HCT116 (cell line): Measurements from ENCODE around the gene TRAPPC14. TPM values are rescaled to one million over a fixed set of nuclear protein-coding genes. Genes with fewer than 3 reads are reported as not detected.

Experiments
- ATAC-seq: fragments of 200-7000 bp; cut with Tn5 transposase; 2 replicates; pipeline ENCODE4 v1.9.1; 2020; ENCODE audit warnings: mild to moderate bottlenecking, moderate library complexity
- BruUV-seq: library from RNA; stranded (reverse); fragments of 400-500 nt; replicated peaks from 2 replicates; lab custom pipeline; 2021; lab: Mats Ljungman, UMichigan
- CTCF ChIA-PET: fragments of 300-600 bp; sonication (Branson Sonifier 250); formaldehyde crosslinking; loops from one replicate; lab custom pipeline; 2021; ENCODE audit warnings: antibody characterized with exemption; lab: Charles Lee
- POLR2A ChIA-PET: fragments of 300-600, 350-600 bp; sonication (Branson Sonifier 250); formaldehyde crosslinking; loops from one replicate; lab custom pipeline; 2021; ENCODE audit warnings: antibody characterized with exemption; lab: Charles Lee
- RAD21 ChIA-PET, 2 experiments: fragments of 300-600 bp; sonication (Branson Sonifier 250); formaldehyde crosslinking; loops; one replicate each; lab custom pipeline; 2023; ENCODE audit warnings: low total read pairs in 2 of 2; ENCODE audit not compliant: uncharacterized antibody in 2 of 2, unreplicated experiment in 2 of 2, low non-redundant PET in 1 of 2; lab: Charles Lee
- DNase-seq: peaks from one replicate; pipeline ENCODE4 v3.0.0-alpha.2; 2010; ENCODE audit warnings: low read depth, low spot score
- H2AFZ ChIP-seq: fragments of 200-600 bp; shearing (Covaris generic), sonication (generic); 2 replicates; pipeline ENCODE4 v1.6.1; 2017; ENCODE audit warnings: low read depth, mixed run types, mixed read lengths, antibody characterized with exemption, low read length; ENCODE audit not compliant: poor library complexity, severe bottlenecking
- H3K27ac ChIP-seq: 2 replicates; pipeline ENCODE4 v1.5.1; 2012; ENCODE audit warnings: low read depth, low read length
- H3K27me3 ChIP-seq: fragments of 200-600 bp; sonication (generic); 2 replicates; pipeline ENCODE4 v1.6.1; 2016; ENCODE audit warnings: mixed run types, low read length, mixed read lengths; ENCODE audit not compliant: insufficient read depth
- H3K36me3 ChIP-seq, 2 experiments: fragments of 200-500 bp in 1 of 2; fragments of 200-600 bp in 1 of 2; sonication (Bioruptor generic) in 1 of 2; sonication (generic) in 1 of 2; 2 replicates each; pipeline versions ENCODE4 v1.5.1 to v1.6.1; 2014 to 2016; ENCODE audit warnings: low read length in 2 of 2, inconsistent platforms in 1 of 2, mixed read lengths in 1 of 2, mixed run types in 1 of 2; ENCODE audit not compliant: insufficient read depth in 2 of 2, control insufficient read depth in 1 of 2
- H3K4me1 ChIP-seq, 2 experiments: fragments of 200-600 bp in 1 of 2; sonication (generic) in 1 of 2; 2 replicates each; pipeline versions ENCODE4 v1.5.1 to v1.6.1; 2012 to 2017; ENCODE audit warnings: low read length in 2 of 2, inconsistent platforms in 1 of 2, mild to moderate bottlenecking in 1 of 2, mixed read lengths in 1 of 2, mixed run types in 1 of 2, moderate library complexity in 1 of 2; ENCODE audit not compliant: insufficient read depth in 2 of 2, control insufficient read depth in 1 of 2
- H3K4me2 ChIP-seq: fragments of 200-600 bp; sonication (generic); 2 replicates; pipeline ENCODE4 v1.6.1; 2017; ENCODE audit warnings: mixed run types, low read length, mixed read lengths
- H3K4me3 ChIP-seq, 2 experiments: fragments of 200-600 bp in 1 of 2; sonication (generic) in 1 of 2; replicated peaks in 1 of 2; 2 replicates each; pipeline ENCODE4 v1.5.1; 2011 to 2016; ENCODE audit warnings: low read length in 2 of 2, control low read depth in 1 of 2, low read depth in 1 of 2, mild to moderate bottlenecking in 1 of 2, mixed read lengths in 1 of 2, mixed run types in 1 of 2
- H3K79me2 ChIP-seq: fragments of 200-600 bp; sonication (generic); 2 replicates; pipeline ENCODE4 v1.6.1; 2017; ENCODE audit warnings: mild to moderate bottlenecking, mixed run types, low read length, moderate library complexity, mixed read lengths; ENCODE audit not compliant: insufficient read depth
- H3K9ac ChIP-seq: fragments of 200-600 bp; sonication (generic); 2 replicates; pipeline ENCODE4 v1.6.1; 2016; ENCODE audit warnings: low read length, mixed read lengths
- H3K9me2 ChIP-seq: fragments of 200-600 bp; sonication (generic), shearing (Covaris generic); 2 replicates; pipeline ENCODE4 v1.6.1; 2017; ENCODE audit warnings: mixed run types, mild to moderate bottlenecking, moderate library complexity; ENCODE audit not compliant: insufficient read depth
- H3K9me3 ChIP-seq, 2 experiments: fragments of 200-500 bp in 1 of 2; fragments of 200-600 bp in 1 of 2; sonication (Bioruptor generic) in 1 of 2; sonication (generic) in 1 of 2; 2 replicates each; pipeline ENCODE4 v1.6.1; 2014 to 2017; ENCODE audit warnings: low read length in 2 of 2, mixed read lengths in 2 of 2, inconsistent platforms in 1 of 2, low read depth in 1 of 2, mild to moderate bottlenecking in 1 of 2, mixed run types in 1 of 2, moderate library complexity in 1 of 2; ENCODE audit not compliant: control insufficient read depth in 1 of 2, insufficient read depth in 1 of 2
- H4K20me1 ChIP-seq: fragments of 200-600 bp; sonication (generic), shearing (Covaris generic); 2 replicates; pipeline ENCODE4 v1.6.1; 2017; ENCODE audit warnings: mixed run types, mild to moderate bottlenecking, moderate library complexity; ENCODE audit not compliant: insufficient read depth
- EGR1 ChIP-seq: IDR thresholded peaks from 2 replicates; pipeline ENCODE4 v1.6.1; 2012; ENCODE audit warnings: low read depth
- EZH2 ChIP-seq: fragments of 200-600 bp; sonication (generic); IDR thresholded peaks from 2 replicates; pipeline ENCODE4 v1.6.1; 2017; ENCODE audit warnings: antibody characterized with exemption, mixed run types
- EZH2phosphoT487 ChIP-seq: fragments of 200-600 bp; IDR thresholded peaks from 2 replicates; pipeline ENCODE4 v1.6.1; 2018; ENCODE audit warnings: antibody characterized with exemption, borderline replicate concordance
- FOSL1 ChIP-seq: IDR thresholded peaks from 2 replicates; pipeline ENCODE4 v1.6.1; 2012; ENCODE audit warnings: low read depth
- JUND ChIP-seq: IDR thresholded peaks from 2 replicates; pipeline ENCODE4 v1.6.1; 2012
- SP1 ChIP-seq: IDR thresholded peaks from 2 replicates; pipeline ENCODE4 v1.6.1; 2012; ENCODE audit warnings: low read depth
- TCF7L2 ChIP-seq: IDR thresholded peaks from 2 replicates; pipeline ENCODE4 v1.7.0; 2011; ENCODE audit warnings: borderline replicate concordance, inconsistent platforms; ENCODE audit not compliant: insufficient read depth, insufficient read length; ENCODE audit errors: extremely low read depth
- YY1 ChIP-seq: IDR thresholded peaks from 2 replicates; pipeline ENCODE4 v1.6.1; 2011; ENCODE audit warnings: low read length, low read depth, moderate library complexity, mild to moderate bottlenecking; ENCODE audit not compliant: insufficient replicate concordance; ENCODE audit errors: extremely low read depth
- ZFX ChIP-seq: fragments of 450-650 bp; IDR thresholded peaks from 2 replicates; pipeline ENCODE4 v1.6.1; 2017
- intact Hi-C: fragments of 100-400 bp; cut with micrococcal nuclease; formaldehyde crosslinking; loops from 2 replicates; pipeline ENCODE4 v1.10.0; 2022
- total RNA-seq: library from RNA; stranded (reverse); gene quantifications from one replicate; pipeline ENCODE4 v1.2.1, GENCODE V29; 2021; ENCODE audit not compliant: unreplicated experiment
- TF ChIP-seq, protein P1 (sequence below): IDR thresholded peaks from 2 replicates; pipeline ENCODE4 v1.6.1; 2012; ENCODE audit warnings: low read depth
- TF ChIP-seq, protein P2 (sequence below): IDR thresholded peaks from 2 replicates; pipeline ENCODE4 v1.6.1; 2011; ENCODE audit warnings: mild to moderate bottlenecking, low read length, moderate library complexity; ENCODE audit not compliant: insufficient replicate concordance; ENCODE audit errors: extremely low read depth
- TF ChIP-seq, protein P3 (sequence below): IDR thresholded peaks from 2 replicates; pipeline ENCODE4 v1.6.1; 2012
- TF ChIP-seq, protein P4 (sequence below): IDR thresholded peaks from 2 replicates; pipeline ENCODE4 v1.6.1; 2012

TRAPPC14 gene
- total RNA-seq, 1 experiment from 2014 or later = 23.2 TPM

DNA sequence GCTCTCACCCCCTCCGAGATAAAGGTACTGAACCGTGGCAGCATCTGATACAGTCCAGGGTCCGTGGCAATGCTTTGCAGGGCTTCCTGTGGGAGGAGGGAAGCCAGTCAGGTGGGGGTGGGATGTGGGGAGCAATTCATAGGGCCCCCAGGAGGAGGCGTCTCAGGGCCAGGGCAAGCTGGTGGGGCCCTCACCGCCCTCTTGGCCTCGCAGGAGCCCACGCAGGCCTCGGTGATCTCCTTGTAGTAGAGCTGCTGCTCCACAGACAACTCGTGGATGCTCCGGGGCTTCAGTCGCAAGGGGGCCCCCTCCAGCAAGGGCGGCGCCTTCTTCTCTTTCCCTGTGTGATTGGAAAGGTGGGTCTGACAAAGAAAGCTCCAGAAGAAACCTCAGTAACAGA, 46.6 kb downstream of the TRAPPC14 start:
- H3K9me2 ChIP-seq = no peaks in the 10 kb centered on the region
- intact Hi-C loops = no loop called here
- no peak overlapping the region for H3K9ac ChIP-seq
- H2AFZ ChIP-seq = no peak overlapping the region
- H3K4me1 ChIP-seq = no peaks in the 10 kb centered on the region
- ATAC-seq = no peak
- no peaks in the 10 kb centered on the region for H3K9me3 ChIP-seq
- no TSS peak for BruUV-seq
- no peak for DNase-seq
- no peaks in the 10 kb centered on the region for H3K27me3 ChIP-seq
- H3K79me2 ChIP-seq = no peaks in the 10 kb centered on the region
- TF ChIP-seq EGR1 (no peak), EZH2phosphoT487 (no peak), FOSL1 (no peak), JUND (no peak), EZH2 (no peak), SP1 (no peak), TCF7L2 (no peak), YY1 (no peak), ZFX (no peak)
- TF ChIP-seq, protein P1, sequence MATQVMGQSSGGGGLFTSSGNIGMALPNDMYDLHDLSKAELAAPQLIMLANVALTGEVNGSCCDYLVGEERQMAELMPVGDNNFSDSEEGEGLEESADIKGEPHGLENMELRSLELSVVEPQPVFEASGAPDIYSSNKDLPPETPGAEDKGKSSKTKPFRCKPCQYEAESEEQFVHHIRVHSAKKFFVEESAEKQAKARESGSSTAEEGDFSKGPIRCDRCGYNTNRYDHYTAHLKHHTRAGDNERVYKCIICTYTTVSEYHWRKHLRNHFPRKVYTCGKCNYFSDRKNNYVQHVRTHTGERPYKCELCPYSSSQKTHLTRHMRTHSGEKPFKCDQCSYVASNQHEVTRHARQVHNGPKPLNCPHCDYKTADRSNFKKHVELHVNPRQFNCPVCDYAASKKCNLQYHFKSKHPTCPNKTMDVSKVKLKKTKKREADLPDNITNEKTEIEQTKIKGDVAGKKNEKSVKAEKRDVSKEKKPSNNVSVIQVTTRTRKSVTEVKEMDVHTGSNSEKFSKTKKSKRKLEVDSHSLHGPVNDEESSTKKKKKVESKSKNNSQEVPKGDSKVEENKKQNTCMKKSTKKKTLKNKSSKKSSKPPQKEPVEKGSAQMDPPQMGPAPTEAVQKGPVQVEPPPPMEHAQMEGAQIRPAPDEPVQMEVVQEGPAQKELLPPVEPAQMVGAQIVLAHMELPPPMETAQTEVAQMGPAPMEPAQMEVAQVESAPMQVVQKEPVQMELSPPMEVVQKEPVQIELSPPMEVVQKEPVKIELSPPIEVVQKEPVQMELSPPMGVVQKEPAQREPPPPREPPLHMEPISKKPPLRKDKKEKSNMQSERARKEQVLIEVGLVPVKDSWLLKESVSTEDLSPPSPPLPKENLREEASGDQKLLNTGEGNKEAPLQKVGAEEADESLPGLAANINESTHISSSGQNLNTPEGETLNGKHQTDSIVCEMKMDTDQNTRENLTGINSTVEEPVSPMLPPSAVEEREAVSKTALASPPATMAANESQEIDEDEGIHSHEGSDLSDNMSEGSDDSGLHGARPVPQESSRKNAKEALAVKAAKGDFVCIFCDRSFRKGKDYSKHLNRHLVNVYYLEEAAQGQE = no peak
- TF ChIP-seq, protein P2, sequence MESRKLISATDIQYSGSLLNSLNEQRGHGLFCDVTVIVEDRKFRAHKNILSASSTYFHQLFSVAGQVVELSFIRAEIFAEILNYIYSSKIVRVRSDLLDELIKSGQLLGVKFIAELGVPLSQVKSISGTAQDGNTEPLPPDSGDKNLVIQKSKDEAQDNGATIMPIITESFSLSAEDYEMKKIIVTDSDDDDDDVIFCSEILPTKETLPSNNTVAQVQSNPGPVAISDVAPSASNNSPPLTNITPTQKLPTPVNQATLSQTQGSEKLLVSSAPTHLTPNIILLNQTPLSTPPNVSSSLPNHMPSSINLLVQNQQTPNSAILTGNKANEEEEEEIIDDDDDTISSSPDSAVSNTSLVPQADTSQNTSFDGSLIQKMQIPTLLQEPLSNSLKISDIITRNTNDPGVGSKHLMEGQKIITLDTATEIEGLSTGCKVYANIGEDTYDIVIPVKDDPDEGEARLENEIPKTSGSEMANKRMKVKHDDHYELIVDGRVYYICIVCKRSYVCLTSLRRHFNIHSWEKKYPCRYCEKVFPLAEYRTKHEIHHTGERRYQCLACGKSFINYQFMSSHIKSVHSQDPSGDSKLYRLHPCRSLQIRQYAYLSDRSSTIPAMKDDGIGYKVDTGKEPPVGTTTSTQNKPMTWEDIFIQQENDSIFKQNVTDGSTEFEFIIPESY = no peak
- TF ChIP-seq, protein P3, sequence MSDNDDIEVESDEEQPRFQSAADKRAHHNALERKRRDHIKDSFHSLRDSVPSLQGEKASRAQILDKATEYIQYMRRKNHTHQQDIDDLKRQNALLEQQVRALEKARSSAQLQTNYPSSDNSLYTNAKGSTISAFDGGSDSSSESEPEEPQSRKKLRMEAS = no peak
- TF ChIP-seq, protein P4, sequence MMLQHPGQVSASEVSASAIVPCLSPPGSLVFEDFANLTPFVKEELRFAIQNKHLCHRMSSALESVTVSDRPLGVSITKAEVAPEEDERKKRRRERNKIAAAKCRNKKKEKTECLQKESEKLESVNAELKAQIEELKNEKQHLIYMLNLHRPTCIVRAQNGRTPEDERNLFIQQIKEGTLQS = no peak
- no peak overlapping the region for H3K4me2 ChIP-seq
- H3K36me3 ChIP-seq = peaks cover 3 to 18% of the 10 kb centered on the region in 2 experiments; a peak in 3 of 4 replicates
- H4K20me1 ChIP-seq = no peaks in the 10 kb centered on the region
- POLR2A ChIA-PET = no interaction called here
- CTCF ChIA-PET = no interaction called here
- no peak overlapping the region for H3K4me3 ChIP-seq
- RAD21 ChIA-PET = no interaction called here
- H3K27ac ChIP-seq = no peak overlapping the region
